ENCODE results near the gene ASS1. TPM values are rescaled to one million over a fixed set of nuclear protein-coding genes. Genes with fewer than 3 reads are reported as not detected.

ASS1 gene
- total and polyA plus RNA-seq, 2 of the 13 experiments (the other 11 are each of a cell fraction or from before 2014, with no cell fraction given) = 77.6 to 122 TPM

GRCh38 chr9:130526854-130527650 lies 82.3 kb downstream of the ASS1 start (continued):
- TF ChIP-seq PREB (CRISPR knock-in tag; IDR thresholded peaks at IDR 0.05) (no peak), KIAA2018 (CRISPR knock-in tag; IDR thresholded peaks at IDR 0.05; ENCODE audit: borderline replicate concordance) (no peak), PTBP1 (IDR thresholded peaks at IDR 0.05; ENCODE audit: low read depth, low read length, poor library complexity, severe bottlenecking) (no peak), HNRNPH1 (optimal IDR thresholded peaks at IDR 0.05; ENCODE audit: low read depth, low read length) (no peak), ZBTB38 (CRISPR knock-in tag; IDR thresholded peaks at IDR 0.05) (peak; percentile 41; the same call in 1 of the 2 replicates), MAFF (IDR thresholded peaks at IDR 0.05; ENCODE audit: low read depth, low read length) (no peak), FOXK1 (CRISPR knock-in tag; IDR thresholded peaks at IDR 0.05; ENCODE audit: borderline replicate concordance, low read depth) (0 out of 2 replicates have a peak, but pooled peaks have one; percentile 31), TP53 (CRISPR knock-in tag; conservative IDR thresholded peaks at IDR 0.05) (no peak), ZBTB4 (CRISPR knock-in tag; IDR thresholded peaks at IDR 0.05; ENCODE audit: borderline replicate concordance) (no peak), TCF12 (IDR thresholded peaks at IDR 0.05) (no peak), TCF12 (CRISPR knock-in tag; IDR thresholded peaks at IDR 0.05) (0 out of 2 replicates have a peak, but pooled peaks have one; percentile 27), NFIC (IDR thresholded peaks at IDR 0.05; ENCODE audit: low read length) (no peak), ZBTB26 (CRISPR knock-in tag; IDR thresholded peaks at IDR 0.05; ENCODE audit: borderline replicate concordance) (no peak; the same call in 1 of the 2 replicates)

Data from HepG2 (cell line).